MG63 (cell line): ENCODE measurements around the gene MLKL. TPM values are rescaled to one million over a fixed set of nuclear protein-coding genes. Genes with fewer than 3 reads are reported as not detected.
A peak's percentile ranks its signal among the peaks of the same experiment; 100 is the strongest.
"Not testable (repeated sequence)": the region's sequence is repeated elsewhere in the genome, so short reads cannot be mapped to it uniquely, and the experiment has no call there.

Experiments
- DNase-seq: peaks from one replicate; pipeline ENCODE4 v3.0.0-alpha.2; 2020
- H3K27me3 ChIP-seq: fragments of 250-450 bp; sonication (Bioruptor Pico); 2 replicates; pipeline ENCODE4 v1.5.1; 2020; ENCODE audit warnings: mild to moderate bottlenecking, moderate library complexity
- H3K36me3 ChIP-seq: fragments of 250-450 bp; sonication (Bioruptor Pico); 2 replicates; pipeline ENCODE4 v1.5.1; 2020; ENCODE audit warnings: mild to moderate bottlenecking, moderate library complexity
- H3K4me3 ChIP-seq: fragments of 250-450 bp; sonication (Bioruptor Pico); 2 replicates; pipeline ENCODE4 v1.5.1; 2020; ENCODE audit warnings: mild to moderate bottlenecking, moderate library complexity
- H3K9me3 ChIP-seq: fragments of 250-450 bp; sonication (Bioruptor Pico); 2 replicates; pipeline ENCODE4 v1.5.1; 2020; ENCODE audit warnings: mild to moderate bottlenecking, moderate library complexity
- total RNA-seq: library from RNA; depleted of rRNA; stranded (reverse); fragments of >200 nt; shearing (Covaris generic); gene quantifications from 2 replicates; pipeline ENCODE4 v1.2.3, GENCODE V29; 2014; ENCODE audit warnings: low replicate concordance

Gene MLKL
- total RNA-seq, 1 experiment from 2014 or later = 8.3 TPM

DNA sequence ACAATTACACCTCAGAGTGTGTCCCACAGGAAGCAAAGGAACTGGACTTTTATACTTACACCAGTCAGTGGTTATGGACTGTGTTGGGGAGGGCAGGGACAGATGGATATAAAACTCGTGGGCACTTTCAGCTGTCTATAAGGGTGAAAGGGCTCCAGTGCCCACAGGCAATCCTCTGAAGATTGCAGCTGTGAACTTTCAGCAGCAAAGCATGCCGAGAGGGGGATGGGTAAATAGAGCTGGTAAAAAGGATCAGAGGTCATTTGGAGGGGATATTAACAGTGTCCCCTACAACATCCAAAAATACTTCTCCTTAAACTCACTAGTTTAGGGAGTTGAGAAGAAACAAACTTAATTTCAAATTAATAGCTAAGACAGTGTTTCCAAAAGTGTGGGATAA lies 20.7 kb downstream of the MLKL start:
- Histone ChIP-seq H3K36me3 (no peaks in the 10 kb centered on the region), H3K9me3 (no peaks in the 10 kb centered on the region), H3K27me3 (no peaks in the 10 kb centered on the region), H3K4me3 (no peak overlapping the region)
- no peak for DNase-seq

DNA sequence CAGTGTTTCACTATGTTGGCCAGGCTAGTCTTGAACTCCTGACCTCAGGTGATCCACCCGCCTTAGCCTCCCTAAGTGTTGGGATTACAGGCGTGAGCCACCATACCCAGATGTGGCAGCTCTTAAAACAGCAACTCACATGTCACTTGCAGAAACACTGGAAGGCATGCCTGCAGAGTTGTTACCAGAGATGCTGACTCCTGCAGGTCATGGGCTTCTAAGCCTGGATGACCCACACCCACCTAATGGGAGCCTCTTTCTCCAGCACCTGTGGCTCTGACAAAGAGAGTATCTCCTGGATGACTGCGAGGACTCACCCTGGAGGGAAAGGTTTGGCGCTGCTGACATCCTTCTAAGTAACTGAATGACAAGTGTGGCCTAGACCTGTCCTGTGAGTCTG lies 22.8 kb downstream of the MLKL start:
- H3K36me3 ChIP-seq = no peaks in the 10 kb centered on the region
- DNase-seq = no peak
- H3K27me3 ChIP-seq = no peaks in the 10 kb centered on the region

DNA sequence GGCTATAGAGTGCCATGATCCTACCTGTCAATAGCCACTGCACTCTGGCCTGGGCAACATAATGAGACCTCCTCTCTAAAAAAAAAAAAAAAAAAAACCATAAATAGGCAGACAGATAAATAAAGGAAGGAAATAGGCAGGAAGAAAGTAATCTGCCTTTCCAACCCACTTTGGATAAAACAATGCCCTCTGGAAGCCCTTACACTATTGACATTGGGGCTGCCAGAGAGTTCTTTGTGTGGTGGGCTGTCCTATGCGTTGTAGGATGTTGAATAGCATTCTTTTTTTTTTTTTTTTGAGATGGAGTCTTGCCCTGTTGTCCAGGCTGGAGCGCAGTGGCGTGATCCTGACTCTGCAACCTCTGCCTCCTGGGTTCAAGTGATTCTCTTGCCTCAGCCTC lies 26.8 kb downstream of the MLKL start:
- no peaks in the 10 kb centered on the region for H3K9me3 ChIP-seq
- H3K36me3 ChIP-seq = no peaks in the 10 kb centered on the region
- no peak for DNase-seq
- H3K27me3 ChIP-seq = no peaks in the 10 kb centered on the region
- no peak overlapping the region for H3K4me3 ChIP-seq

More for the DNA sequence above, 22.8 kb downstream of the MLKL start:
- H3K9me3 ChIP-seq = no peaks in the 10 kb centered on the region
- no peak overlapping the region for H3K4me3 ChIP-seq

DNA sequence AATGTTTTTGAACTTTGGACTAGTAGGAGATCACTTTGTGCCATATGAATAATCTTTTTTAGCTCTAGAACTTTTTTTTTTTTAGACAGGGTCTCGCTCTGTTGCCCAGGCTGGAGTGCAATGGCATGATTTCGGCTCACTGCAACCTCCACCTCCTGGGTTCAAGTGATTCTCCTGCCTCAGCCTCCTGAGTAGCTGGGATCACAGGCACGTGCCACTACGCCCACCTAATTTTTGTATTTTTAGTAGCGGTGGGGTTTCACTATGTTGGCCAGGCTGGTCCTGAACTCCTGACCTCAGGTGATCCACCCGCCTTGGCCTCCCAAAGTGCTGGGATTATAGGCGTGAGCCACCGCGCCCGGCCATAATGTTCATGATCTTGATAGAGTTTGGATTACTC lies 31.8 kb downstream of the MLKL start:
- not testable (repeated sequence) for DNase-seq, H3K27me3 ChIP-seq, H3K4me3 ChIP-seq, H3K9me3 ChIP-seq
- H3K36me3 ChIP-seq = peaks cover 12% of the 10 kb centered on the region

DNA sequence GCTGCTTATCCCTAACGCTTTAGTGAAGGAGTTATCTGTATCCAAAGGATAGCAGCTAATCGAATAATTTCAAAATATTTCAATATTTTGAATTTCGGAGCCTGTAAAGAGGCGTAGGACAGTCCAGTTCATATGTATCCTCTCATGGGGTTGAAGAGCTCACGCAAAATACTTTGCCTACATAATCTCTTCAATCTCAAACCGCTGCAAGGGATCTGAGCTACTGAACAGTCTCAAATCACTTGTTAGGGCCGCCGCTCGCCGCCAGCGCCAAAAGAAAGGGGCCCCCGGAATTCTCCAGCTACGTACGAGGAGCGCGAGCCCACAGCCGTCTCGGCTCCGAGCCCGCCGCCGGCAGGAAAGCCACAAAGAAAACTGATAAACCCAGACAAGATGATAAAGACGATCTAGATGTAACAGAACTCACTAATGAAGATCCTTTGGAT lies 33.4 kb downstream of the MLKL start:
- Histone ChIP-seq H3K4me3 (peak overlapping the region; percentile 92), H3K9me3 (no peaks in the 10 kb centered on the region), H3K27me3 (no peaks in the 10 kb centered on the region), H3K36me3 (peaks cover 25% of the 10 kb centered on the region)
- peak; percentile 25 for DNase-seq

DNA sequence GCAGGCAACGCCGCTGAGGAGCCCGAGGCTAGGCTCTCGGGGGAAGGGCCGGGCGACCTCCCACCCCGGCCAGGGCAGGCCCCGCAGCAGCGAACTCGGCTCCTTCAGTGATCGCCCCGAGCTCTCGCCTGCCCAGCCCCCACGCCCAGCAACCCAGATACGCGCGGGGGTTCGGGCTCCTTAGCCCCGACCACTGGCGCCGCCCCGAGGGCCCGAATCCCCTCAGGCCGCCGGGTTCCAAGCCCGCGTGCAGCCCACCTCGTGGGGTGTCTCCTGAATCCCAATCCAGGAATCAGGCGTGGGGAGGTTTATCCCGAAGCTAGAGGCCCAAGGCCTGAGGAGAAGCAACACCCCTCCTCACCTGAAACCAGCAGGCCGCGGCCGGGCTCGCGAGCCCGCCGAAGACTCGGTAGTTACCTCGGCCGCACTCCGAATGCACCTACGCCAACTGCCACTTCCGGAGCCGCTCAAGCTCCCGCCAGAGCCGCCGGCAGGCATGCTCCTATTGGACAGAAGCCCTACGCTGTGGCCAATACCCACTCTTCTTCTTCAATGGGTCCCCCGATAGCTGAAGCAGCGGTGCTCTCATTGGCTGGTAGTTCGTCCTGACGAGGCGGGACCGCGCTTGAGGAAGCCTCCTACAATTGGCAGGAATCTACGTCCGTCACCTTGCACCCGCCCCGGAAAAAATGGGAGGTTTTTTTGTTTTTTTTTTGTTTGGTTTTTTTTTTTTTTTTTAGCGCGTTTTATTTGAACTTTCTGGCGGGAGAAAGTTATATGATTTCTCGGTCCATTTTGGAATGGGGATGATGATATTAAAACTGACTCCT lies 34.0 kb downstream of the MLKL start, which contains the start of gene RFWD3:
Gene RFWD3, minus strand, starts transcription at position 453 of the 830 bp plus-strand sequence. CDS start 5,428 bp downstream, outside the sequence.
- Histone ChIP-seq H3K9me3 (no peaks in the 10 kb centered on the region), H3K36me3 (peaks cover 30% of the 10 kb centered on the region), H3K4me3 (peak within 1 kb of the TSS; percentile 92), H3K27me3 (no peaks in the 10 kb centered on the region)
- peak; percentile 96 for DNase-seq

DNA sequence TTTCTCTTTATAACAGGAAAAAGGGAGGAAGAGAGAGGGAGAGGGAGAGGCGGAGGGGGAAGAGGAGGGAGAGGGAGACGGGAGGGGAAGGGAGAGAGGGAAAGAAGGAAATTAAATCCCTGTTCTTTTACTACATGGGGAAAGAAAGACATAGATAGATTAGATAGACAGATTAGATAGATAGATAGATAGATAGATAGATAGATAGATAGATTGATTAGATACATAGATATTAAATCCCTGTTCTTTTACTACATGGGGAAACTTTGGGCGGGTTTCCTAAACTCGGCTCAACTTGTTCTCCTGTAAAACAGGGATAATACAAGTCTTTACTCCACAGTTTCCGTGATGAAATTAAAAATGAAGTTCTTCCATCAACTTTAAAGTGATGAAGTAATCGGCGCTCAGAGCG lies 34.6 kb downstream of the MLKL start:
- Histone ChIP-seq H3K27me3 (no peaks in the 10 kb centered on the region), H3K36me3 (peaks cover 36% of the 10 kb centered on the region), H3K9me3 (no peaks in the 10 kb centered on the region), H3K4me3 (peak overlapping the region; percentile 92)
- DNase-seq = no peak

DNA sequence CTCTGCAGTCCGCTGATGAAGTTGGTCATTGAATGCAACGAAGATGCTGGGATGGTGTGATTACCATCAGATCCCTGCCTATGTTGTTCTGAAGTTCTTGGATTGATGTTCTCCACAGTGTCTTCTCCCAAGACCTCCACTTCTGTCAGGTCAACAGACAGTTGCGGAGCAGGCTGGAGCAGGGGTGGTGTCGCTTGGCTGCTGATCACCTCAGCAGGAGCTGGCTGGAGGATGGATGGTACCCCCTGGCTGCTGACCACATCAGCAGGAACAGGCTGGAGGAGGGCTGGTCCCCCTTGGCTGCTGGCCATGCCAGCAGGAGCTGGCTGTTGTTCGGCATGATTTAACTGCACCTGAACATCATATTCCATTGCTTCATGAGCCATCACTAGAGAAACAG lies 39.6 kb downstream of the MLKL start:
- DNase-seq = no peak
- Histone ChIP-seq H3K36me3 (peaks cover 73% of the 10 kb centered on the region), H3K27me3 (no peaks in the 10 kb centered on the region), H3K4me3 (no peak overlapping the region), H3K9me3 (no peaks in the 10 kb centered on the region)

DNA sequence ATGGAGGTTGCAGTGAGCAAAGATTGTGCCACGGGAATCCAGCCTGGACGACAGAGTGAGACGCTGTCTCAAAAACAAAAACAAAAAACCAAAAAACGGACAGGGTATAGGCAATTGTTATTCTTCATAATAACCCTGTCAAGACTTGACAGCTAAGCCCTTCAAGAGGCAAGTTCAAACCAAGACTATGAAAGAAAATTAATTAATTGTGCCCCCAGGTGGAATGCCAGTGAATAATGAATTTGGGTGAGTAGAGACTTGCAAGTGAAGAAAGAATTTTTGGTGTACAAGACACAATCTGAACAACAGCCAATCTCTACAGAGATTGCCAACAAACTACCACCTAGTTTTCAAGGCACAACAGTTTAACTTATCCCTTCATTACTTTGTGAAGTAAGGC lies 40.3 kb downstream of the MLKL start:
- no peaks in the 10 kb centered on the region for H3K9me3 ChIP-seq
- no peak for DNase-seq
- H3K36me3 ChIP-seq = peaks cover 74% of the 10 kb centered on the region
- H3K27me3 ChIP-seq = no peaks in the 10 kb centered on the region
- no peak overlapping the region for H3K4me3 ChIP-seq

DNA sequence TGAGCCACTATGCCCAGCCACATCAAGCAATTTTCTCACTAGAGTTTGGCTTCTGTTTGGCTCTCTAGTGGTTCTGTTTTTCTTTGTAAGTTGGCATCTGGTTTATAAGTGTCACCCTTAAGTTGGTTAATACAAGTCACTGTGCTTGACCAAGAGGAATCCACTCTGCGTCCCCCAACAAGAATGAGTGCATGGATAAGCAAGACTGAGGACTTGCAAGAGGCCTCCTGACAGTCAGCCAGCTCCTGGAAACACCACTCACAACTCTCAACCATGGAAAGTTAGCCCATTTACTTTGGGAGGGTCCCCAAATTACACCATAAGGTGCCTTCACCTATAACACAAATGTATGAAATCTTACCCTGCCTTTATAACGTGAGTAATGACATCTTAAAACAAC lies 41.6 kb downstream of the MLKL start:
- Histone ChIP-seq H3K36me3 (peaks cover 68% of the 10 kb centered on the region), H3K9me3 (no peaks in the 10 kb centered on the region), H3K27me3 (no peaks in the 10 kb centered on the region), H3K4me3 (no peak overlapping the region)
- DNase-seq = no peak

DNA sequence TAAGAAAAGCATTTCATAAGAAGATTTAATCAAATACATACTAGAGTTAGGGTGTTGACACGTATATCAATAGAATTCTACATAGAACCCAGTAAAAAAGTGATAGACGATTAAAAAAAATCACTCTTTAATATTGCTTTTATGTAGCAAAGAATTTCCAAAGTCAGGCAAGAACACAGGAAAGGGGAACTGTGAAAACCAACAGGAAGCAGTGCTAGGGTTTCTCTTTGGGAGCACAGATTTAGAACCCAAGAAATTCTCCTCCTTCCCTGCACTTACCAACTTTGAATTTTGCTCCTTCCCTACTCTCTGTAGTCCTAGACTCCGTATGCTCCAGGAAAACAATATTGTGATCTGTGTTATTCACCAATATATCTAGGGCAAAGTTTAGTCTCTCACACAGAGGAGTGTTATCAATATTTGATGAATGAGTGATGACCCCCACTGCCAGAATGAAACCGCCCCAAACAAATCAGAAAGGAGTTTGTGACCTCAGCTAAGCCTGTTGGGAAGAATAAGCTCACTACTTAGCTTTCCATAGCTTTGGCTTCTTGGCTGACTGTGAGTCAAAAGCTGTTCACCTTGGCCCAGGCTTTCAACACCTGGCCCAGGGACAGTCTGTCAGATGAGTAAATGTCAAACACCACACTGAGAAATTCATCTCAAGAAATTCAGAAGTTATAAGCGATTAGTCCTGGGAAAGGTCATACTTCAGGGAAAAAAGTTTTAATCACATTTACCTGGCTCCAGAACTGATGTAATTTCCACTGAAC lies 42.6 kb downstream of the MLKL start:
- H3K36me3 ChIP-seq = peaks cover 61% of the 10 kb centered on the region
- H3K27me3 ChIP-seq = no peaks in the 10 kb centered on the region
- no peak for DNase-seq
- H3K9me3 ChIP-seq = no peaks in the 10 kb centered on the region
- no peak overlapping the region for H3K4me3 ChIP-seq

DNA sequence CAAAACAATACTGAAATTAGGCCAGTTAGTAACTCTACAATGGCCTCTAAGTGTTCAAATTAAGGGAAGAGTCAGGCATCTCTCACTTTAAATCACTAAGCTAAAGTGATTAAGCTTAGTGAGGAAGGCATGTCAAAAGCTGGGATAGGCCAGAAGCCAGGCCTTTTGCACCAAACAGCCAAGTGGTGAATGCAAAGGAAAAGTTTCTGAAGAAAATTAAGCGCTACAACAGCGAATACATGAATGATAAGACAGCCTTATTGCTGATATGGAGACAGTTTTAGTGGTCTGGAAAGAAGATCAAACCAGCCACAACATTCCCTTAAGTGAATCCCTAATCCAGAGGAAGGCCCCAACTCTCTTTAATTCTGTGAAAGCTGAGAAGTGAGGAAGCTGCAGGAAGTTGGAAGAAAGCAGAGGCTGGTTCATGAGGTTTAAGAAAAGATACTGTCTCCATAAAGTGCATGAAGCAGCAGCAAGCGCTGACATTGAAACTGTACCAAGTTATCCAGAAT lies 46.1 kb downstream of the MLKL start:
- H3K36me3 ChIP-seq = peaks cover 54% of the 10 kb centered on the region
- no peak for DNase-seq
- no peak overlapping the region for H3K4me3 ChIP-seq
- no peaks in the 10 kb centered on the region for H3K9me3 ChIP-seq
- no peaks in the 10 kb centered on the region for H3K27me3 ChIP-seq

DNA sequence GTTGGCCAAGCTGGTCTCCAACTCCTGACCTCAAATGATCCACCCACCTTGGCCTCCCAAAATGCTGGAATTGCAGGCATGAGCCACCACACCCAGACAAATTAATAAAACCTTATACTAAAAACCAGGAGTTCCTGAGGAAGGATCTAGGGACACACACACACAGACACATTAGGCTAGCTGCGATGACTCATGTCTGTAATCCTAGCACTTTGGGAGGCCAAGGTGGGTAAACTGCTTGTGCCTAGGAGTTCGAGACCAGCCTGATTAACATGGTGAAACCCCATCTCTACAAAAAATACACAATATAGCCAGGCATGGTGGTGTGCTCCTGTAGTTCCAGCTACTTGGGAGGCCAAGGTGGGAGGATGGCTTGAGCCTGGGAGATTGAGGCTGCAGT lies 47.8 kb downstream of the MLKL start:
- not testable (repeated sequence) for H3K4me3 ChIP-seq, H3K27me3 ChIP-seq, H3K9me3 ChIP-seq, DNase-seq
- H3K36me3 ChIP-seq = peaks cover 54% of the 10 kb centered on the region

DNA sequence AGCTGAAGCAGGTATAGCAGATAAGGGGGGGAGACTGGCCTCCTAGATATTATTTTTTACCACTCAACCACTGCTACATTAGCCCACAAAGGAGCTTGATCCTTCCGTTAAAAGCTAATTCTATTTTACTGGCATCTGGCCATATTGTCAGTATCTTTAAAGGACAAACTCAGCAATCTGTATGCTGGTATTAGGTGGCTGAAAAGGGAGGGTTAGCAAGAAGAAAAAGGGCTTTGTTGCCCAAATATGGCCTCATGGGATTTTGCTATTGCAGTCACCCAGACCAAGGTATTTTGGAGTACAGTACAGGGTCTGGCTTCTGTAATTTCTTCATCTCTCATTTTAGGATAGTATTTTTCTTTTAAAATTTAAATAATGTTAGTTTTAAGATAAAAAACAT lies 48.4 kb downstream of the MLKL start:
- Histone ChIP-seq H3K27me3 (no peaks in the 10 kb centered on the region), H3K36me3 (peaks cover 54% of the 10 kb centered on the region), H3K9me3 (no peaks in the 10 kb centered on the region), H3K4me3 (no peak overlapping the region)
- no peak for DNase-seq

DNA sequence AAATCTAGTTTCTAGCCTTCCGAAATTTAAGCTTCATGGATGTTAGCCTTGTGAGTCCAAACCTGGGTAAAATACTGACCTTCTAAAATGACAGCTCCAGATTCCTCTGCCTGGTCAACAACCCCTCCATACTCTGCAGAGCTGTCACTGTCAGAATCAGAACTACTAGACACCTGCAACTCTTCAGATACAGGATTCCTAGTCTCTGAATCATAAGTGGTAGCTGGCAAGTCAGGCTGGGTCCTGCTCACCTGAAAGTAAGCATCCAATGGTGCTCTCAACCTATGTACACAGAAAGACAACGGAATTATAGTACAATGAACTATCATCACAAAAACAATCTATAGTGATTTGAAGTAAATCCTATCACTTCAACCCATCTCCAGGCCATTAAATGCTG lies 48.8 kb downstream of the MLKL start:
- DNase-seq = no peak
- Histone ChIP-seq H3K9me3 (no peaks in the 10 kb centered on the region), H3K36me3 (peaks cover 52% of the 10 kb centered on the region), H3K27me3 (no peaks in the 10 kb centered on the region), H3K4me3 (no peak overlapping the region)

DNA sequence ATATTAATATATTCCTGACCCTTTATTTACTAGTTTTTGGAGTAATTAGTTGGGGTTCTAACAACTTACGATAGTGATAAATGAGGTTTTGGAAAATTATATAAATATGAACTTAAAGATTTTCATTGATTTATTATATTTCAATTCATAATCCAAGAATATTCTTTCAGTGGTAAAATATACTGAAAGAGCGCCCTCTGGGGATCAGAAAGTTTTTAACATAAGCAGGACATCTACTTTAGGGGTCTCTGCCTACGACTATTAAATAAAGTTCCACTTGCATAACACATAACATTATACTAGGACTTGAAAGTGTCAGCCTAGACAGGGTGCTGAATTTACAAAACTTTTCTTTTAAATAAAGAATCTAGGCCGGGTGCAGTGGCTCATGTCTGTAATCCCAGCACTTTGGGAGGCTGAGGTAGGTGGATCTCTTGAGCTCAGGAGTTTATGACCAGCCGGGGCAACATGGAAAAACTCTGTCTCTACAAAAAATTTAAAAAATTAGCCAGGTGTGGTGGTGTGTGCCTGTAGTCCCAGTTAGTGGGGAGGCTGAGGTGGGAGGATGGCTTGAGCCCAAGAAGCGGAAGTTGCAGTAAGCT lies 49.6 kb downstream of the MLKL start:
- no peak for DNase-seq
- no peaks in the 10 kb centered on the region for H3K9me3 ChIP-seq
- H3K36me3 ChIP-seq = peaks cover 45% of the 10 kb centered on the region
- no peaks in the 10 kb centered on the region for H3K27me3 ChIP-seq
- no peak overlapping the region for H3K4me3 ChIP-seq
